Kidney (tissue), 14 donors: Measurements from ENCODE around the gene PNP. TPM values are rescaled to one million over a fixed set of nuclear protein-coding genes. Genes with fewer than 3 reads are reported as not detected.

Source experiments
- DNase-seq, 5 donors: peaks; one replicate each; pipeline ENCODE4 v3.0.0-alpha.2; 2013 to 2020
- FAIRE-seq: peaks from 2 replicates; lab custom pipeline; 2012; peaks lifted over from hg19 to GRCh38; lab: Jason Lieb, UNC
- H3K27ac ChIP-seq, 2 donors: one replicate each; pipeline ENCODE4 v1.7.0; 2013; ENCODE audit warnings: low read depth in 2 of 2, low read length in 2 of 2, inconsistent platforms in 1 of 2
- H3K27me3 ChIP-seq: one replicate; pipeline ENCODE4 v1.7.1; 2013; ENCODE audit warnings: low read length, inconsistent platforms; ENCODE audit not compliant: control insufficient read depth, insufficient read depth
- H3K36me3 ChIP-seq, 3 donors: one replicate each; pipeline versions ENCODE4 v1.7.0 to v1.7.1; 2013; ENCODE audit warnings: low read length in 3 of 3, control low read depth in 1 of 3, inconsistent platforms in 1 of 3; ENCODE audit not compliant: insufficient read depth in 3 of 3, control insufficient read depth in 2 of 3
- H3K4me1 ChIP-seq, 3 donors: one replicate each; pipeline versions ENCODE4 v1.7.0 to v1.7.1; 2013; ENCODE audit warnings: low read length in 3 of 3, inconsistent platforms in 1 of 3, low read depth in 1 of 3; ENCODE audit not compliant: control insufficient read depth in 2 of 3, insufficient read depth in 2 of 3
- H3K4me3 ChIP-seq, 3 donors: one replicate each; pipeline versions ENCODE4 v1.7.0 to v1.8.1; 2013; ENCODE audit warnings: low read length in 3 of 3, control low read depth in 1 of 3, inconsistent platforms in 1 of 3
- H3K9ac ChIP-seq, 3 donors: one replicate each; pipeline versions ENCODE4 v1.7.0 to v1.7.1; 2013; ENCODE audit warnings: low read length in 3 of 3, control low read depth in 1 of 3, inconsistent platforms in 1 of 3
- H3K9me3 ChIP-seq, 3 donors: one replicate each; pipeline versions ENCODE4 v1.7.0 to v1.7.1; 2013; ENCODE audit warnings: low read length in 3 of 3, control low read depth in 1 of 3, inconsistent platforms in 1 of 3; ENCODE audit not compliant: control insufficient read depth in 2 of 3, insufficient read depth in 1 of 3
- intact Hi-C: fragments of 100-400 bp; cut with DNase I; formaldehyde crosslinking; loops from one replicate; pipeline ENCODE4 v1.11.1; 2022
- polyA plus RNA-seq: library from polyadenylated mRNA; stranded (reverse); fragments of 350-450 nt; fragmentation: Illumina TruSeq; extraction: RNeasy Lipid Tissue Mini Kit (QIAGEN cat#74804); gene quantifications from one replicate; pipeline ENCODE4 v1.2.3, GENCODE V29; 2014; ENCODE audit warnings: low read depth, low replicate concordance; ENCODE audit not compliant: insufficient read depth
- total RNA-seq: library from RNA; stranded (reverse); fragmentation: NEBNext Ultra II Directional; extraction: Animal tissue kit (Norgen Biotek cat#: 25700); gene quantifications from one replicate; pipeline ENCODE4 v1.2.1, GENCODE V29; 2021
- TF ChIP-seq, protein P1 (sequence below): IDR thresholded peaks from 3 replicates; pipeline ENCODE4 v1.5.1; 2012; ENCODE audit warnings: mild to moderate bottlenecking, moderate library complexity, borderline replicate concordance; ENCODE audit not compliant: insufficient read depth; ENCODE audit errors: extremely low read depth
- donor health status: control.
- donor health status: control.
- donor health status: control.
- donor health status: control.
- donor health status: control.
- donor health status: DM: yes; HTN: yes; CAD: no.
- donor health status: Normal renal cell carcinoma (clear cell type).

PNP gene
- total and polyA plus RNA-seq, 2 donors from 2014 or later, result 80.7 to 183 TPM

DNA sequence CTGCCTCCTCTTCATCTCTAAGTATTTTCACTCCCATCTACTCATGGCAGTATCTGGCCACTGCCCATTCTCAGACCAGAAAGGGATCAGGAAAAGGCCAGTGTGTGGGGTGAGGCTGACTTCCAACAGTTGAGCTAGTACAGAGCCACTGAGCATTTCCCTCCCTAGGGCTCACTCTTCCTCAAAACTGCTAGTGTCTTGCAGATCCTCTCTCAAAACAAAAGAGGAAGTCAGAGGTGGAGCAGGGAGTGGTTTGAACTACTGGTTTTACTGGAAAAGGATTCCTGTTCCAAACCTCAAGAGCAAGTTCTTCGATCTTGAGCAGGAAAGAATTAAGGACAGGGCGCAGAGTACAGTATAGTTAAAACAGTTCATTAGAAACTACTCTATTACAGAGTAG, 24.4 kb downstream of the PNP start:
- no peak overlapping the region for H3K9ac ChIP-seq
- no peaks in the 10 kb centered on the region for H3K4me1 ChIP-seq
- H3K36me3 ChIP-seq, result no peaks in the 10 kb centered on the region
- intact Hi-C loops, result no loop called here
- no peak overlapping the region for H3K27ac ChIP-seq
- no peaks in the 10 kb centered on the region for H3K9me3 ChIP-seq
- no peaks in the 10 kb centered on the region for H3K27me3 ChIP-seq
- no peak overlapping the region for H3K4me3 ChIP-seq
- DNase-seq (no peak), FAIRE-seq (no peak)
- TF ChIP-seq, protein P1, sequence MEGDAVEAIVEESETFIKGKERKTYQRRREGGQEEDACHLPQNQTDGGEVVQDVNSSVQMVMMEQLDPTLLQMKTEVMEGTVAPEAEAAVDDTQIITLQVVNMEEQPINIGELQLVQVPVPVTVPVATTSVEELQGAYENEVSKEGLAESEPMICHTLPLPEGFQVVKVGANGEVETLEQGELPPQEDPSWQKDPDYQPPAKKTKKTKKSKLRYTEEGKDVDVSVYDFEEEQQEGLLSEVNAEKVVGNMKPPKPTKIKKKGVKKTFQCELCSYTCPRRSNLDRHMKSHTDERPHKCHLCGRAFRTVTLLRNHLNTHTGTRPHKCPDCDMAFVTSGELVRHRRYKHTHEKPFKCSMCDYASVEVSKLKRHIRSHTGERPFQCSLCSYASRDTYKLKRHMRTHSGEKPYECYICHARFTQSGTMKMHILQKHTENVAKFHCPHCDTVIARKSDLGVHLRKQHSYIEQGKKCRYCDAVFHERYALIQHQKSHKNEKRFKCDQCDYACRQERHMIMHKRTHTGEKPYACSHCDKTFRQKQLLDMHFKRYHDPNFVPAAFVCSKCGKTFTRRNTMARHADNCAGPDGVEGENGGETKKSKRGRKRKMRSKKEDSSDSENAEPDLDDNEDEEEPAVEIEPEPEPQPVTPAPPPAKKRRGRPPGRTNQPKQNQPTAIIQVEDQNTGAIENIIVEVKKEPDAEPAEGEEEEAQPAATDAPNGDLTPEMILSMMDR, result no peak

GRCh38 chr14:20494935-20495766, 25.9 kb downstream of the PNP start:
- intact Hi-C loops, result no loop called here
- TF ChIP-seq, protein P1, result no peak
- DNase-seq (no peak), FAIRE-seq (no peak)
- H3K4me1 ChIP-seq, result no peaks in the 10 kb centered on the region
- no peak overlapping the region for H3K27ac ChIP-seq
- H3K9me3 ChIP-seq, result no peaks in the 10 kb centered on the region
- H3K27me3 ChIP-seq, result no peaks in the 10 kb centered on the region
- no peak overlapping the region for H3K9ac ChIP-seq
- H3K36me3 ChIP-seq, result no peaks in the 10 kb centered on the region
- no peak overlapping the region for H3K4me3 ChIP-seq

DNA sequence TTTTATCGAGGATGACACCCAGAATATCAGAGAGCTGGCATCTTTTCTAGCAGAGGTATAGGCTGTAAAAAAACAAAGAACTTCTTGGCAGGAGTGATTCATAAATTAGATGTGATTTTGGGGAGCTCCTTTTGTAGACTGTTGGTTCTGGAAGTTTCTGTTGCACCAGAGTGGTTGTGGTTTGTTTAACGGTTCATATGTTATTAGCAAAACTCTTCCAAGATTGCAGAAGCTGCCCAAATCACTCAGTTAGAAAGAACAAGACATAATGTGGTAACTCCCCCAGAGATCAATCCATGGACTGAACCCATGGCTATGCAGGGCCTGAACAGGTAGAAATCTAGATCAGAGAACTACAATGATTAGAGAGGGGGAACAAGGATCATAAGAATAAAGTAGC, 29.4 kb downstream of the PNP start:
- H3K27ac ChIP-seq, result no peak overlapping the region
- DNase-seq, result no peak
- no peak overlapping the region for H3K4me3 ChIP-seq
- H3K9me3 ChIP-seq, result no peaks in the 10 kb centered on the region
- H3K4me1 ChIP-seq, result no peaks in the 10 kb centered on the region
- no peak for FAIRE-seq
- no peaks in the 10 kb centered on the region for H3K36me3 ChIP-seq
- H3K9ac ChIP-seq, result no peak overlapping the region
- TF ChIP-seq, protein P1, result no peak
- no peaks in the 10 kb centered on the region for H3K27me3 ChIP-seq
- intact Hi-C loops, result no loop called here
